ENCODE data around the gene CCDC70.

CCDC70 gene

DNA sequence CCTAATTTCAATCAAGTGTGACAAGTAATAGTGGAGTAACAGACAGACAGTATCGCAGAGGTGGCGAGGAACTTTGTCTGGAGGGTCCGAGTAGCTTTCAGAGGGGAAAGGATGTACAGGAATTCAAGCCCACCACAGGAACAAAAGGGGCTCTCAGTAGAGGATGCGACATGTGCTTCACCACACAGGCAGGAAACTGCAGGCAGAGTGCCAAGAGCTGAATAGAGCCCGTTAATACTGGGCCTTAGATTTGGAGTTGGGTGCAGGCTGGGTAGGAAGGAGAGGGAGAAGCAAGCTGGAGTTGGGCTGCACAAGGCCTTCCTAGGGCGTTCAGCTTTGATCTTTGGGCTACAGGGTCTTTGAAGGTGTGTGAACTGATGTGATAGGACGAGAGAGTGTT, 1.2 kb downstream of the CCDC70 start:
- DNase-seq (ENCODE audit: low spot score): no peak

DNA sequence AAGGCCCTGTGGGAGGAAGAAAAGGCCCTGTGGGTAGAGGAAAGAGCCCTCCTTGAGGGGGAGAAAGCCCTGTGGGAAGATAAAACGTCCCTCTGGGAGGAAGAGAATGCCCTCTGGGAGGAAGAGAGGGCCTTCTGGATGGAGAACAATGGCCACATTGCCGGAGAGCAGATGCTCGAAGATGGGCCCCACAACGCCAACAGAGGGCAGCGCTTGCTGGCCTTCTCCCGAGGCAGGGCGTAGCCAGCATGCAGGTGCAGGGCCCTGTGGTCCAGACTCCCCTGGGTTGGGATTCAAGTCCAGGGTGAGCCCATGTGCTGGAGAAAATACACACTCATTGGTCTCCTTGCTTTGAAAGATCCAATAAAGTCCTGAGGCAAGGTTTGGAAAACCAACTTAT, 4.1 kb downstream of the CCDC70 start:
- DNase-seq (ENCODE audit: low spot score): no peak

DNA sequence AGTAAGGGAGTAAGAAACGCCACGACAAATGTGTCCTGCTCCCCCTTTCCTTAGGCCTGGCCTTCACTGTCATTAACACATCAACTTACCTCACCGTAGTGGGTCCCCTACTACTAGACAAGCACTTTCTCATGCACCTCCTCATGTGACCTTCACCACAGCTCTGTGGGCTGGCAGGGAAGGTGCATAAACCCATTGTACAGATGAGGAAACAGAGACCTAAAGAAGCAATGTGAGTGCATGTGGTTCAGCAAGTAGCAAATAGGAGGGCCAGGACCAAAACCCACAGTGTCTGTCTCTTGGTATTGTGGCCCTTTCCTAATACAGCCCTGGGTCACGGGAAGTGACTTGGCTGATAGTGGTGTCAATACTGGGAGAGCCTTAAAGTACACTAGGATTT, 5.3 kb downstream of the CCDC70 start:
- no peak for DNase-seq (ENCODE audit: low spot score)

DNA sequence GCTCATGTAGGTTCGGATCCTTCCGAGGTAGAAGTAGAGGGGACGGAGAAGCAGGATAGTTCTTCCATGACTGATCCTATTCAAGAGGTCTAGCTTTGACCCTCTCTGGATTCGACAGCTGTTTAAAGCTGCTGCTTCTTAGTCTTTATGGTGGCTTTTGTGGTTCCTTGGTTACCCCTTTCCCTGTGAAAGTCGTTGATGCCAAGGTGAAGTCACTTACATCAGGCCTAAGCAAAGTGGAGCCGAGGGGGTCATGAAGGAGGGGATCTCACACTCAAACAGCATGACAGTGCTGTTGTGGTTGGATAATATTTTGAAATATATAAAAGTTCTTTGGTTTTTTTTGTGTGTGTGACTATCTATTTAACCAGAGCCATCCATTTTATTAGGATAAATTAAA, 8.1 kb downstream of the CCDC70 start:
- no peak for DNase-seq (ENCODE audit: low spot score)

DNA sequence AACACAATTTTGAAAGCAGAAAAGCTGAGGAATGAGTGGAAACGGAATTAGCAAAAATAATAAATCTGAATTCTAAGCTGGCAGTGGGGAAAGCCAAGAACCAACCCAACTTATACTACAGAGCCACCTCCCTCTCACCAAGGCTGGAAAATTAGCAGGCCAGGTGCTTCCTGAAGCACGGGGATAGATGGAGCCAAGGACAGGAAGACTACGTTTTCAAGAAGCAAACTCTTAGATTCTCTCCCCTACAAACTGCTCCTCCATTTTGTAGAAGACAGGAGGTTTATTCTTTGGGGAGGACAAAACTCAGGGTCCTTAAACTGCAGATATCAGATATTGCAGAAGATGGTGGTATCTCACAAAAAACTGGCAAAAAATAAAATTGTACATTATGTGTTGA, 8.8 kb downstream of the CCDC70 start:
- no peak for DNase-seq (ENCODE audit: low spot score)

GRCh38 chr13:51873117-51873798, 11.5 kb downstream of the CCDC70 start:
- no peak for DNase-seq (ENCODE audit: low spot score)

DNA sequence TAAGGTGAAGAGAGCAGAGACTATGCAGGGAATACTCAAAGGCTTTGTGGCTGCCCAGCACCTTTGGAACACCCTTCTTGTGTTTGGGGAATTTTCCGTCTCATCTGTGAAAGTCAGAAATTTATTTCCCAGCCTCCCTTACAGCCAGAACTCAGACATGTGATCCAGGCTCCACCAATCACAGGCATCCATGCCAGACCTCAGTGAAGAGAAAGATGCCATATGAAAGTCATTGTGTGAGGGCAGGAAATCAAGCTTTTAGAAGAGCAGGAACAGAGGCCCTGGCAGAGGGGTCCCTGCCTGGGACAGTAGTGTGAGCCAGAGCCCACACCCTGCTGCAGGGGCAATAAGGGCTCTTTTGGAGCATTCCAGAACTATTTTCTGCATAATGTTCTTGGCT, 12.1 kb downstream of the CCDC70 start:
- no peak for DNase-seq (ENCODE audit: low spot score)

DNA sequence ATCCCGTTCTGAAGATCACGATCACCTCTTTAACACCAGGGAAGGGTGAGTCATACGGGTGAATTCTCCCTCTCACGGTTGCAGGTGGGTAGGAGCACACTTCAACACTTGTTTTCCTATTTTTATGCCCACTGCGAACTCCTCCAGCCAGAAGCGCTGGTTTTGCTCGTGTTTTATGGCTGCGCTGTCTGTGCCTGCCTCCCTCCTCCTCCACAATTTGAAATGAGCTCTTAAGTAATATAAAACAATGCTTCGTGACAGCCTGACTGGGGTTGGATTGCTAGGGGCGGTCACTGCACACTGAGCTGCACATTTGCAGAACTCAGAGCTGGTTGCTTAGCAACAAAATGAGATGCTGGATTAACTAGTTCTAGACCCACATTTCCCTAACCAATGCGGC, 12.9 kb downstream of the CCDC70 start:
- DNase-seq (ENCODE audit: low spot score): no peak

DNA sequence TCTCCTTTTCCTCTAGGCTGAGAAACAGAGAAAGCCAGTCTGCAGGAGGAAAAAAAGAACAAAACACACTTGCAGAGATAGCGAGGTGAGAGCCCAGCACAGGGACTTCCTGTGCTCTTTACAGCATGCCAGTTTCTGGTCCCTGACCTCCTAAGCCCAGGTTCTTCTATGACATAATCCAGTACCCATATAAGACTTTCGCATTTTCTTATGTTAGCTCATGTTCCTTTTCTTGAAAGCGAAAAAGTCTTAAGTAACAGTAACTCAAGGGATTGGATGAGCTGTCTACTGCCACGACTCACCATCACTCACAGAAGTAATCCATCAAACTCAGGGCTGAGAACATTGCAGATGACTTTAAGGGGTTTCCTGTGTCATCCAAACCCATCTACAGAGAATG, 17.4 kb downstream of the CCDC70 start:
- no peak for DNase-seq (ENCODE audit: low spot score)

DNA sequence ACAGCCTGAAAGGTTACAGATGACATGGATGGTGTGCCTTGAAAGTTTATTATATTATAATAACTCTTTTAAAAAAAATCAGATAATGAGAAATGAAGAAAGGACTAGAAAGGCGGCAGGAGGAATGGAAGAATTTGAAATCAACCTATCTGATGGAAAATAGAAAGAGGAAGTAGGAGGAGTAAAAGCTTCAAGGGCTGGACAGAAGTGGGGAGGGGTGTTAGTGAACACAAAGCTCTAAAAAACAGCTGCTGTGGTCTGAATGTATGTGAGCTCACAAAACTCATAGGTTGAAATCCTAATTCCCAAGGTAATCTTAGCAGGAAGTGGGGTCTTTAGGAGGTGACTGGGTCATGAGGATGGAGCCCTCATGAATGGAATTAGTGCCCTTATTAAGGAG, 19.5 kb downstream of the CCDC70 start:
- no peak for DNase-seq (ENCODE audit: low spot score)

- DNase-seq (ENCODE audit: low spot score): no peak
These were observed 20.9 kb downstream of the CCDC70 start for GRCh38 chr13:51882570-51883225.

DNA sequence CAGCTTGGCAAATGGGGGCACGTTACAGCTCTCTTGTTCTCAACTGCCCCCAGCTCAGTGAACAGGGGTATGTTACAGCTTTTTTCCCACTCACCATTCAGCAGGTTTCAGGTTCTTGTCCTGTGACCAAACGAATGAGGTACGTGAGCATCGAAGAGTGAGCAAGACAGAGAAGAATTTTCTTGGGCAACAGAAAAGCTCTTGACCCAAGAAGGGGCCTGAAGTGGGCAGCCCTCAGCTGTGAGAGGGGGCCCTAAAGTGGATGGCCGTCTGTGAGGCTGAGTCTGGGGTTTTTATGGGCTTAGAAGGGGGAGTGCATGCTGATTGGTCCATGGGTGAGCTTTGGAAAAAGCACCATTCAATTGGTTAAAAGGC, 21.4 kb downstream of the CCDC70 start:
- no peak for DNase-seq (ENCODE audit: low spot score)

DNA sequence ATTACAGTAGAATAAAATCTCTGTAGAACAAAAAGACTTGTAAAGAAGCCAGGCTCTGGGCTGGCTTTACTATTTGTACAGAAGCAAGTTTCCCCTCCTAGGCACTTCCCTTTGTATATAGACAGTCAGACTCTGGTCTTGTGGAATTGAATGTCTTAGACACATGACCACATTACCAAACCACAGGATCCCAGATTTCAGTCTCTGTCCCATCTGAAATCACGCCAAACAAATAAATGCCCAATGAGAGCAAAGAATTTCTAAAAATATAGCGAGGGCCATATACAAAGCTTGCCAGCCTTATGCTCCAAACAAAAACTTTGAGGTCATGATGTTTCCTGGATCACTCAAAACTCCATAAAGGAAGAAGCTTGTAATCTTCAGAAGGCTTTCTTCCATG, 23.9 kb downstream of the CCDC70 start:
- DNase-seq (ENCODE audit: low spot score): no peak

DNA sequence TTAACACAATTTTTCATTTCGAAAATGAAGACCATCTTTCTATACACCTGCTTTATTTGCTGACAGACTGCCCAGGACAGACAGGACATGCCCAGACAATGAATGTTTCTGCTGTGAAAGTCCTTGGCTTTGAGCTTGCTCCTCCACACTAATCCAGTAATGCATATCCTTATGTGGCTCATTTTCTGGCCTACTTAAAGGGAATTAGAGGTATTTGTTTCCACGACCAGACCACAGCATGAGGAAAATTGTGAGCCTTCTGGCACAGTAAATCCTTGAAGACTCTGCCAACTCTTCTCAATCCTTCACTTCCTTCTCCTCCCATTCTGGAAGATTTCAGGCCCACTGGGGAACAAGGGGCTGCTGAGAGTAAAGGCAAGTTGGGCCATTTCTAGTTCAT, 25.7 kb downstream of the CCDC70 start:
- DNase-seq (ENCODE audit: low spot score): no peak

- no peak for DNase-seq (ENCODE audit: low spot score)
These were observed 30.9 kb downstream of the CCDC70 start for GRCh38 chr13:51892657-51893056.

DNA sequence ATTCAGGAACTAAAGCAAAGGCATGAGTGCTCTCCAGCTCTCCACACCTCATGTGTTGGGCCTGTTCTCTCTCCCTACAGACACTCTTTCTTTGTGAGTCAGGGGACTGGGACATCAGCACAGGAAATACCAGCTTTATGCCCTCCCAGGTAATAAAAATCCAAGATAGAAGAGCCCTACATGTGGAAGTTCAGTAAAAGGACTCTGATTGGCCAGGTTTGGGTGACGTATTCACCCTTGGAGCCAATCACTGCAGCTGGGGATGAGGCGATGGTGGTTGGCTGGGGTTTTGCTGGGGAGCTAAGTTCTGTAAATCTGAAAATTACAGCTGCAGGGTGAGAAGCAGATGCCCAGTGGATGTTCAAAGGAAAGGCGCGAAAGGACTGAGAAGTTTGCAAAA, 32.5 kb downstream of the CCDC70 start:
- no peak for DNase-seq (ENCODE audit: low spot score)

GRCh38 chr13:51895906-51896888, 34.4 kb downstream of the CCDC70 start:
- DNase-seq (ENCODE audit: low spot score): peak; percentile 39

GRCh38 chr13:51900471-51900870, 38.7 kb downstream of the CCDC70 start:
- DNase-seq (ENCODE audit: low spot score): no peak

GRCh38 chr13:51902776-51903175, 41.0 kb downstream of the CCDC70 start:
- DNase-seq (ENCODE audit: low spot score): no peak

GRCh38 chr13:51905787-51906186, 44.0 kb downstream of the CCDC70 start:
- DNase-seq (ENCODE audit: low spot score): no peak

- DNase-seq (ENCODE audit: low spot score): no peak
These were observed 44.8 kb downstream of the CCDC70 start for GRCh38 chr13:51906581-51906980.

- DNase-seq (ENCODE audit: low spot score): no peak
These were observed 45.4 kb downstream of the CCDC70 start for GRCh38 chr13:51907040-51907732.

All from CD4-positive, alpha-beta T cell treated with Interleukin-2 at 100 ng/mL for 4 hours (primary cell).